GM21526 (cell line): ENCODE measurements around the gene SNRPD1.
"Not testable (repeated sequence)": the region's sequence is repeated elsewhere in the genome, so short reads cannot be mapped to it uniquely, and the experiment has no call there.

Experiments used
- ATAC-seq: cut with Tn5 transposase; IDR thresholded peaks from one replicate; pipeline ENCODE4 v1.9.1; 2021; ENCODE audit warnings: moderate library complexity; ENCODE audit not compliant: unreplicated experiment, low FRiP score

SNRPD1 gene

GRCh38 chr18:21634588-21635199, 22.6 kb downstream of the SNRPD1 start:
- ATAC-seq, result no peak

DNA sequence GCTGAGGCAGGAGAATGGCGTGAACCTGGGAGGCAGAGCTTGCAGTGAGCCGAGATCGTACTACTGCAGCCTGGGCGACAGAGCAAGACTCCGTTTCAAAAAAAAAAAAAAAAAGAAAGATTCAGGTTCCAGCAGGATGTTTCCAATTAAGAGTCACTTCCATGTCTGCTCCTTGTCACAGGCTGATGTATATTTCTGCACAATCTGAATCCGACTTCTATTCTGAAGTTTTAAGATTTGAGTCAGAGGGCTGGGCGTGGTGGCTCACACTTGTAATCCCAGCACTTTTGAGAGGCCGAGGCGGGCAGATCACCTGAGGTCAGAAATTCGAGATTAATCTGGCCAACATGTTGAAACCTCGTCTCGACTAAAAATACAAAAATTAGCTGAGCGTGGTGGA, 24.7 kb downstream of the SNRPD1 start:
- no peak for ATAC-seq

DNA sequence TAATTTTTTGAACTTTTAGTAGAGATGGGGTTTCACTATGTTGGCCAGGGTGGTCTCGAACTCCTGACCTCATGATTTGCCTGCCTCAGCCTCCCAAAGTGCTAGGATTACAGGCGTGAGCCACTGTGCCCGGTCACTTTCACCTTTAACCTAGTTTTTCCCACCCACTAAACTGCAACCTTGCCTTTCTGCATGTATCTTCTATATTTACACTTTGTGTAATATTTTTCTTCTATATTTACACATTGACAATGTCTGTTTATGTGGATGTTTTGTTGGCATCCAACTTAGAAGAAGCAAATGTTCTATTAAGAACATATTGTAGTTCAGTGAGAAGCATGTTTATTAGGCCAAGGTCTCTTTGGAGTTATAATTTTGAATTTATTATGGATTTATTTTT, 26.7 kb downstream of the SNRPD1 start:
- ATAC-seq, result no peak

DNA sequence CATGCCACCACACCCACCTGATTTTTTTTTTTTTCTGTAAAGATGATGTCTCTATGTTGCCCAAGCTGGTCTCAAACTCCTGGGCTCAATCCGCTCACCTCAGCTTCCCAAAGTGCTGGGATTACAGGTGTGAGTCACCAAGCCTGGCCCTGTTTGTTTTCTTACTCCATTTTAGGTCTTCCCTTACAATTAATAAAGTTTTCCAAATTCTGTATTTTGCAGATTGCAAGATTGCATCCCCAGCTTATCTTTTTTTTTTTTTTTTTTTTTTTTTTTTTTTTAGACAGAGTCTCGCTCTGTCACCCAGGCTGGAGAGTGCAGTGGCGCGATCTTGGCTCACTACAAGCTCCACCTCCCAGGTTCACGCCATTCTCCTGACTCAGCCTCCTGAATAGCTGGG, 28.3 kb downstream of the SNRPD1 start:
- not testable (repeated sequence) for ATAC-seq

GRCh38 chr18:21650311-21650710, 38.2 kb downstream of the SNRPD1 start:
- ATAC-seq, result no peak

- ATAC-seq, result no peak
These were observed 40.0 kb downstream of the SNRPD1 start for GRCh38 chr18:21652073-21652472.

GRCh38 chr18:21653361-21653760, 41.2 kb downstream of the SNRPD1 start:
- ATAC-seq, result no peak

GRCh38 chr18:21656402-21656801, 44.3 kb downstream of the SNRPD1 start:
- ATAC-seq, result no peak

DNA sequence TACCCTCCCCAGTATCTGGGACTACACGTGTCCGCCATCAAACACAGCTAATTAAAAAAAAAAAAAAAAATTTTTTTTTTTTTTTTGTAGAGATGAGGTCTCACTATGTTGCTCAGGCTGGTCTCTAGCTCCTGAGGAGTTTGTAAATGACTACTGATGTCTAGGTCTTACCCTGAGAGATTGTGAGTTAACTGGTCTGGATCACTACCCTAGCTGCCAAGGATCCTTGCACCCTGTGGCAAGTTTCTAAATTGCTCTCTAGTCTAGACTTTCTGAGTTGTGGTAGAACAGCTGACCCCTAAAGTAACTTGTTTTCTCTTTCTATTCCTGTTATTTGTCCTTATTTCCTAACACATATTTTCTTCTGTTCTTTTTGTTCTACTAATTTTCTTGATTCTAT, 48.0 kb downstream of the SNRPD1 start:
- ATAC-seq, result no peak

DNA sequence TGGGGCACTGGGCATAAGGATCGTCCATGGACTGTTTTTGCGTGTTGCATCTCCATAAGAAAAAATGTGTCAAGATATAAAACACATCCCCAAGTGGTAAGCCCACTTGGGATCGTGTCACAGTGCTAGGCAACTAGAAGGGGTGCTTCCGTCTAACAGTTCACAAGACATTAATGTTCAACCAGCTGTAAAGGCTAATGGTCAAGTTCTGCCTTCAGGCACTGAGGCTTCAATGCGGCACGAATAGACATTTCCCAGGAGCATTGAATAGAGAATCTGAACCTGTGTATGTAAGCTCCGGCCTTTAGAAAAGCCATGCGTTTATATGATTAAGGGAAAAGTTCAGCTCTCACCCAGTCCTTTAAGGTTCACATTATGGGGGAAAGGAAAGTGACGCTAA, 50.5 kb downstream of the SNRPD1 start:
- ATAC-seq, result no peak

- no peak for ATAC-seq
These were observed 51.5 kb downstream of the SNRPD1 start for GRCh38 chr18:21663578-21663977.

GRCh38 chr18:21664069-21664468, 52.0 kb downstream of the SNRPD1 start:
- ATAC-seq, result no peak

GRCh38 chr18:21669736-21670285, 57.7 kb downstream of the SNRPD1 start:
- no peak for ATAC-seq

DNA sequence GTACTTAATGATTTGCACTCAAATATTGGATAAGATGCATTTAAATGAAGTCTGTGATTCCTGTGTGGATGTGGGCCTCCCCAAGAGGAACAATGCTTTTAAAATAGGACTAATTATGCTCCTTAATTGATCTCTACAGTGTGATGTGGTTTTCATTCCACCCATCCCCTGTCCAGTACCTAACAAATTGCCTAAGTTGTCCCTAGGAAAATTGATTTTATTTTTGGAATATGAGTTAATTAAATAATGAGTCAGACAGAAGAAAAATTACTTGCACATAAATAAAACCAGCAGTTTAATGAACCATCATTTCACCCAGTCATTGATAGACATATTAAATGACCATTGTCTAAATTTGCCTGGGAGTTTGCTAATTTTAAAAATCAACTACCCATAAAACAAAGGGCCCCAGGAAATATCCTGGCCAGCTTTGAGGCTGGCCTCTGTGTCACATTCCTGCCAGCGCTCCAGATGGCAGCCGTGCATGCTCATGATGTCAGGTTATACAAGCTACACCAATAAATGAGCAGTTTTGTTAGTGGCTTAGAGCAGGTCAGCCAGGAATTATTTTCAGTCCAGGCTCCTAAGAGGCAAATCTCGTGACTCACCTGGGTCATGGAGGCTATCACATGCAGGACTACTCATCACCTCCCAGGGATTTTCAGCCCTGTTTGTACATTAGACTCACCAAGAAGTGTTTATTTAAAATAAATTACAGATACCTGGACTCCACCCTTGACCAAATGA, 60.6 kb downstream of the SNRPD1 start:
- no peak for ATAC-seq

DNA sequence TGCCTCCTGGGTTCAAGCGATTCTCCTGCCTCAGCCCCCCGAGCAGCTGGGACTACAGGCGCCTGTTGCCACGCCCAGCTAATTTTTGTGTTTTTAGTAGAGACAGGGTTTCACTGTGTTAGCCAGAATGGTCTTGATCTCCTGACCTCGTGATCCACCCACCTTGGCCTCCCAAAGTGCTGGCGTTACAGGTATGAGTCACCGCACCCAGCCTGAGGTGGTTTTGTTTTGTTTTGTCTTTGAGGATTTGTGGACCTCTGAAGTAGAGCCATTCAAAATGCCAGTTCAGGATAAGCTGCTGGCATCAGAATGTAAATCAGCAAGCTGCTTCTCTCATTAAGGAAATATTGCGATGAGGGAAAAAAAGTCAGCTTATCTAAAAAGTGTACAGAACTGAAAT, 63.2 kb downstream of the SNRPD1 start:
- not testable (repeated sequence) for ATAC-seq

DNA sequence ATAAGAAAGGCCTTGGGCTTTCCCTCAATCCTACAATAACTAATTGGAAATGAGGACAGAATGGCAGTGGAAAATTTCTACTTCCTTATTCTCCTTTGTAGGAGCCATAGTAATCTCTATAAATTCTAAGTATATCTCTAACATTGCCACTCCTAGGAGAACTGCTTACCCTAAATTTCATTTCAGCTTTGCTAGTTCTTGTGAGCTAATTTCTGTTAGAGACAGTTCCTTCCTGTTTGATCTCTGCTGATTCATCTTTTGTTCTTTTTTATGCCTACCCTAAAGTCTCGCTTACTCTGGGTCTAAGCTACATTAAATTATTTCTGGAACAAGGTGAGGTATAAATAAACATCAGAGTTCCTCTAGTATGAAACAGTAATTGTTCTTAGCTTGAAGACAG, 66.7 kb downstream of the SNRPD1 start:
- no peak for ATAC-seq

DNA sequence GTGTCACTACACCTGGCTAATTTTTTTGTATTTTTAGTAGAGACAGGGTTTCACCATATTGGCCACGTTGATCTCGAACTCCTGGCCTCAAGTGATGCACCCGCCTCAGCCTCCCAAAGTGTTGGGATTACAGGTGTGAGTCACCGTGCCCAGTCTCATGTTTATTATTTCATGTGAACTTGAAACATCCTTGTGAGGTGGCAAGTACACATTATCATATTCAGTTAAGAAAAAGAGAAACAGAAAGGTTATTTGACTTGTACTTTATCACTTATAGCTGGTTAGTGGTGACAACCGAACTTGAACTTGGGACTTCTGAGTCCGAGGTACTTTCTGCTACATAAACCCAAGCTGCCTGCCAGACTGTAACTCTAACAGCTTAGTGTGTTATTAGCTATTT, 68.0 kb downstream of the SNRPD1 start:
- ATAC-seq, result no peak

- ATAC-seq, result peak; percentile 40
These were observed 70.4 kb downstream of the SNRPD1 start for GRCh38 chr18:21682371-21683051.
